ENCODE measurements around the gene IFT27. TPM values are rescaled to one million over a fixed set of nuclear protein-coding genes. Genes with fewer than 3 reads are reported as not detected.
A peak's percentile ranks its signal among the peaks of the same experiment; 100 is the strongest.

IFT27 gene
- total and polyA plus RNA-seq, 7 donors: 15.0 to 27.9 (median 24.3) TPM

GRCh38 chr22:36759481-36760159 lies 16.3 kb downstream of the IFT27 start:
- H3K36me3 ChIP-seq: no peaks in the 10 kb centered on the region
- peaks cover 1 to 16% (median 3%) of the 10 kb centered on the region in 3 donors for H3K27me3 ChIP-seq
- no peak overlapping the region for H3K27ac ChIP-seq
- H3K4me1 ChIP-seq: peaks cover 0 to 46% (median 37%) of the 10 kb centered on the region in 4 donors
- intact Hi-C loops (cut with DNase I): loop anchor here (5.0 kb wide), 1 partner anchor 218 kb away; no protein-coding TSS in a partner anchor
- no peaks in the 10 kb centered on the region for H3K9me3 ChIP-seq
- TF ChIP-seq EP300 (IDR thresholded peaks at IDR 0.05) (no peak), POLR2AphosphoS5 (IDR thresholded peaks at IDR 0.05) (no peak)
- WGBS, 2 donors: 89 to 91% methylated on average over 19 of the region's 19 CpGs
- H3K4me3 ChIP-seq: no peak overlapping the region
- DNase-seq: peak; percentile 48

- TF ChIP-seq CTCF (IDR thresholded peaks at IDR 0.05): no peak
- no peaks in the 10 kb centered on the region for H3K9me3 ChIP-seq
- H3K27me3 ChIP-seq: peaks cover 3 to 21% (median 9%) of the 10 kb centered on the region in 3 donors
- H3K36me3 ChIP-seq: no peaks in the 10 kb centered on the region
- DNase-seq: peak; percentile 54
- H3K4me1 ChIP-seq: peaks cover 0 to 44% (median 37%) of the 10 kb centered on the region in 4 donors
- intact Hi-C loops (cut with DNase I): loop anchor here (5.0 kb wide), 1 partner anchor 218 kb away; no protein-coding TSS in a partner anchor
- no peak overlapping the region for H3K4me3 ChIP-seq
- H3K27ac ChIP-seq: no peak overlapping the region
- WGBS, 2 donors: 89% methylated on average over 15 of the region's 15 CpGs
Measured at GRCh38 chr22:36758792-36759271, 17.1 kb downstream of the IFT27 start.

GRCh38 chr22:36757668-36758211 lies 18.2 kb downstream of the IFT27 start:
- peaks cover 0 to 33% (median 28%) of the 10 kb centered on the region in 4 donors for H3K4me1 ChIP-seq
- peaks cover 3 to 30% (median 14%) of the 10 kb centered on the region in 3 donors for H3K27me3 ChIP-seq
- DNase-seq: peak; percentile 88
- H3K9me3 ChIP-seq: no peaks in the 10 kb centered on the region
- 61 to 70% methylated on average over 19 of the region's 19 CpGs for WGBS, 2 donors
- no peak for TF ChIP-seq POLR2AphosphoS5 (IDR thresholded peaks at IDR 0.05)
- TF ChIP-seq CTCF (IDR thresholded peaks at IDR 0.05): peak; percentile 65 to 84 (median 70)
- H3K27ac ChIP-seq: no peak overlapping the region
- intact Hi-C loops (cut with DNase I): loop anchor here (1.0 to 5.0 kb wide), 2 partner anchors 99 to 220 kb away; no protein-coding TSS in a partner anchor
- H3K4me3 ChIP-seq: no peak overlapping the region
- no peaks in the 10 kb centered on the region for H3K36me3 ChIP-seq

GRCh38 chr22:36756746-36757655 lies 18.9 kb downstream of the IFT27 start:
- peak; percentile 64 for DNase-seq
- WGBS, 2 donors: 50 to 66% methylated on average over 28 of the region's 28 CpGs
- Histone ChIP-seq H3K27ac (no peak overlapping the region), H3K36me3 (no peaks in the 10 kb centered on the region), H3K4me3 (no peak overlapping the region), H3K9me3 (no peaks in the 10 kb centered on the region), H3K4me1 (peaks cover 0 to 26% (median 21%) of the 10 kb centered on the region in 4 donors), H3K27me3 (peaks cover 3 to 32% (median 16%) of the 10 kb centered on the region in 3 donors)
- TF ChIP-seq CTCF (IDR thresholded peaks at IDR 0.05) (no peak), EP300 (IDR thresholded peaks at IDR 0.05) (no peak), POLR2AphosphoS5 (IDR thresholded peaks at IDR 0.05) (no peak), POLR2A (IDR thresholded peaks at IDR 0.05) (no peak)
- intact Hi-C loops (cut with DNase I): loop anchor here (1.0 to 5.0 kb wide), 2 partner anchors 99 to 220 kb away; no protein-coding TSS in a partner anchor

Data from sigmoid colon (tissue), 7 donors.